Activated naive CD4-positive, alpha-beta T cell (primary cell): ENCODE data around the gene PPP2R2D.
"Not testable (repeated sequence)": the region's sequence is repeated elsewhere in the genome, so short reads cannot be mapped to it uniquely, and the experiment has no call there.

ENCODE experiments used
- DNase-seq, 4 experiments: peaks; one replicate each; lab custom pipeline; 2025; lab: John Stamatoyannopoulos, UW

PPP2R2D gene

DNA sequence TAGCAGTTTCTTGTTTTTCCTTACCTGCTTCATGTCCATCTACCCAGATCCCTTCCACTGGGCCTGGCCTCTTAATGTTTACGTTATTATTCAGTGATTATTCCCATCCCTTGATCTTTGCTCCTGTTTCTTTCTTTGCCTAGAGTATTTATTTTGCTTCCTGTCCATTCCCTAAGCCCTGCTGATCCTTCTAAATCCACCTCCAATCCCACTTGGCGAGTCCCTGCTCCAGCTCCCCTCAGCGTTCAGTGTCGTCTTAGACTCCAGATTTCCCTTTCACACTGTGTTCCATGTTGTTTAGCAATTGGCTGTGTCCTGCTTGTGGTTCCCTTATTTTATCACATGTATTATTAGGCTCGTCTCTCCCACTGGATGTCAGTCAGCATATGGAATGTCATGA lies 7.3 kb downstream of the PPP2R2D start:
- DNase-seq = no peak

DNA sequence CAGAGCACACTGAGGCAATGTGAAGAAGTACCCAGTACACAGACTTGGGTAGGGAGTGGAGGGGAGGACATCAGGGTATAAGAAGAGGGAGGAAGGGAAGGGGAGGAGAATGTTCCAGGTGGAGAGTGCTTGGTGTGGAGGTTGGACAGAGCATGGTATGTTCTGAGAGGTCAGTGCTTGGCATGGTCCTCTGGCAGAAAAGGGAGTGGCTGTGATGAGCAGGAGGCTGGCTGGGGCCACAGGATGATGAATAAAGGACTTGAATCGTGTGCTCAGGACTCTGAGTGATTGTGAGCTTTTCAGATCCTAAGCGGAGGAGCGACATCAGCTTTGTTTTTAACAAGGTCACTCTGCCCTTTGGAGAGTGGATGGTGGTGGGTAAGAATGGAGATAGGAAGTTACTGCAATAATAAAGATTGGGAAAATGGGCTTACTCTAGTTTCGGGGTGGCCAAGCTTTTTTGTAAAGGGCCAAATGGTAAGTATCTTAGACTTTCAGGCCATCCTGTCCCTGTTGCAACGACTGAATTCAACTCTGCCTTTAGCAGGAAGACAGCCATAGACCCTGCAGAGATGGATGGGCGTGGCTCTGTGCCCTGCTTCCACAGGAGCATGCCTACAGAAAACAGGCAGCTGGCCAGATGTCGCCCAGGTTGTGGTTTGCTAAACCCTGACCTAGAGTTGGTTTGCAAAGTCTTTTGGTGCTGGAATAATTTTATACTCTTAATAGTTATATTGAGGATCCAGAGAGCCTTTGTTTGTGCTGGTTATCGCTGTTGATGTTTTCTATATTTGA lies 8.4 kb downstream of the PPP2R2D start:
- no peak for DNase-seq

DNA sequence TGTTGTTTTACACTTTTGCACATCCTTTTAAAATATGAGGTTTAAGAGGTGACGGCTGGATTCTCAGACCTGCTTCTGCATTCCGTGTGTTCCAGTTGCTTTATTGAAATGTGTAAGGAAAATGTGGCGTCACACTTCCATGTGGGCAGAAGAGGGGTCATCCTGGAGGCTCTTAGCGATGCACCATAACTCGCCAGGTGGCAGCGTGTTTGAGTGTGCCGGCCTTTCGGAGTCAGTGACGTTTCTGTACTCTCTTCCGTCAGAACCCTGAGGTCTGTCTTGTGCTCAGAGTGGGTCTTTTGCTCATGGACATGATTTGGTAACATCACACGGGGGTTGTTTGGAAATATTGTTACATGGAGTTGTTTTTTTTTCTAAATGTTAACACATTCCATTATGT lies 9.1 kb downstream of the PPP2R2D start:
- no peak for DNase-seq

DNA sequence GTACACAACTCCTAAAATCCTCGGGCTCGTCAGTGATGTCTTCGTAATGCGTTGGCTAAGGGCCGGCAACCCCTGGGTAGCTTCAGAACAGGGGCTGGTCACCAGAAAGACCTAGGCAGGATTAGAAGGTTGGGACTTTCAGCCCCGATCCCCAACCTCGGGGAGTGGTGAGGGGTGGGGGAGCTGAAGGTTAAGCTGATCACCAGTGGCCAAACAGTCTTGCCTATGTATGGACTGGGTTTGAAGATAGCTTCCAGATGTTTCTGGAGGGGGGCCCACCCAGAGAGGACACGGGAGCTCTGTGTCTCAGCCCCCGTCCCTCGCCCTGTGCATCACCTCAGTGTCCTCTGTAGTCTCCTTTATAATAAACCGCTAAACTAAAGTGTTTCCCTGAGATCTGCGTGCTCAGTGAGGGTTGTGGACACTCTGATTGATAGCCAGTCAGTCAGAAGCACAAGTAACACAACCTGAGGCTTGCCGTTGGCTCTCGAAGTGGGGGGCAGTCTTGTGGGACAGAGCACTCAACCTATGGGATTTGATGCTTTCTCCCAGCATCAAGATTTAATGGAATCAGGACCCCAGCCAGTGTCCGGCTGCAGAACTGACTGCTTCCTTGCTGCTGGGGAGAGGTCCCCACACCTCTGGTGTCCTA lies 10.0 kb downstream of the PPP2R2D start:
- DNase-seq = no peak

DNA sequence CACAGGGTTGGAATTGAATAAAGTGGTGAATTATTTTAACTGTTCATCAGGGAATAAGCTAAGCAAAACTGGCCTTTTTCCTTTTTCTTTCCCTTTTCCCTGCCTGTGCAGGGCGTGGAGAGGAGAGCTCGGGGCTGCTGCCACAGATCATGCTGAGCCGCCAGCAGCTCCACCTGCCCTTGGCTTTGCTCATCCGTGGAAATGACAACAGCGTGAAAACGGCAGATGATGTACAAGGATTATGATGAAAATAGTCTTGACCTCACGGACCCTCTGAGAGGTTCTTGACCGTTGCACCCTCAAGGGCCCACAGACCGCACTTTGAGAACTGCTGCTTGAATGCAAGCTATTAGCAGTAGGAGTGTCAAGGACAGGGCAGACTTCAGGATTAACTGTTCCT lies 10.6 kb downstream of the PPP2R2D start:
- DNase-seq = no peak

DNA sequence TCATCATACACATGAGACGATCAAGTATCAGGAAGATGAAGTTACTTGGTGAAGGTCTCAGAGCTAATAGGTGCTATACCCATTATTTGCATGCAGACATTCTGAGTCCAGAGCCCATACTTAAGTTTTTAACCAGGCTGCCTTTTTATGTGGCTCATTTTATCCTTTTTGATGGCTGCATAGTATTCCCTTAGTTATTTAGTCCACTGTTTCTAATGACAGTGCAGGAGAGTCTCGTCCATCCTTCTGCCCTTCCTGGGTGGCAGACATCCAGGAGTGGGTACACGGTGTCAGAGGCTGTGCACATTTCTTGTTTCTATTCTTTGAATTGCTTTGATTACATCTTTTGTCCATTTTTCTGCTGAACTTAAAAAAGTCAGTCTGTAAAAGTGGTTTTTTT lies 11.8 kb downstream of the PPP2R2D start:
- no peak for DNase-seq

DNA sequence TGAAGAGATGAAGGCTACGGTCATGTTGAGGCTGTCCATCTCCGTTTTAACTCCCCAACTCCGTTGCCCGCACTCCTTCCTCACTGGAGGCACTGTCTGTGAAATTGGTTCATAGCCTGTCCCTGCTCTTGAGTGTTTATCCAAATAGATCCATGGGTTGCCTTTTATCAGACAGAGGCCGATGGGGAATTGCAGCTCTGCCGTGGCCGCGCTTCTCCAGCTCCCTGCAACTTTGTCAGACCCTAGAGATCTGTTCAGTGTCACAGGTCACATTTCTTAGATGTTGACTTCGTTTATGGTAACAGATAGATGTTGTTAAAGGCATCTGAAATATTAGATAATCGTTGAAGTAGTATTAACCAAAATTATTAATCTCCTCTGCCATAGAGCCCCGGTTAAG lies 14.7 kb downstream of the PPP2R2D start:
- no peak for DNase-seq

DNA sequence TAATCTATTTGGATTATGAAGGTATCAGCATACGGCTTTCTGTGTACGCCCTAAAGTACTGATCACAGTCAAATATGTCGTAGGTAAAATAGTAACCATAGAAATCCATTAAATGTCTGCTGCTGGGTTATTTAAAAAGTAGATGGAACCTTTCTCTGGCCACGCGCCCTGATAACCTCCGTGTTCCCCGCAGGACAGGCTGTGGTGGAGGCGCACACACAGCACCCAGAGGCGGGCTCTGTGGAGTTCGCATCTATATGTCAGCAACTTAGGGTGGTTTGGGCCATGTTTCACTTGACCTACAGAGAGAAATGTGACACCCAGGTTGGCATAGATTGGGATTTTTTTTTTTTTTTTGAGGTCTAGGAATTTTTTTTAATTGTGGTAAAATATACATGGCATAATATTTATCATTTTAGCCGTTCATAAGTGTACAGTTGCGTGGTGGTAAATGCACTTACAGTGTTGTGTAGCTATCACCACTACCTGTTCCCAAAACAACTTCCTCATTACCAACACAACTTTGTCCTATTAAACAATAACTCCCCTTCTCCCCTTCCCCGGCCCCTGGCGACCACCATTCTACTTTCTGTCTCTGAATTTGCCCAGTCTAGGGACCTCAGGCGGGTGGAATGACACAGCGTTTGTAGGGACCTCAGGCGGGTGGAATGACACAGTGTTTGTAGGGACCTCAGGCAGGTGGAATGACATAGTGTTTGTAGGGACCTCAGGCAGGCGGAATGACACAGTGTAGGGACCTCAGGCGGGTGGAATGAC lies 15.4 kb downstream of the PPP2R2D start:
- no peak for DNase-seq

DNA sequence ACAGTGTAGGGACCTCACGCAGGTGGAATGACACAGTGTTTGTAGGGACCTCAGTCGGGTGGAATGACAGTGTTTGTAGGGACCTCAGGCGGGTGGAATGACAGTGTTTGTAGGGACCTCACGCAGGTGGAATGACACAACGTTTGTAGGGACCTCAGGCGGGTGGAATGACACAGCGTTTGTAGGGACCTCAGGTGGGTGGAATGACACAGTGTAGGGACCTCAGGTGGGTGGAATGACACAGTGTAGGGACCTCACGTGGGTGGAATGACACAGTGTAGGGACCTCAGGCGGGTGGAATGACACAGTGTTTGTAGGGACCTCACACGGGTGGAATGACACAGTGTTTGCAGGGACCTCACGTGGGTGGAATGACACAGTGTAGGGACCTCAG lies 16.0 kb downstream of the PPP2R2D start:
- not testable (repeated sequence) for DNase-seq

DNA sequence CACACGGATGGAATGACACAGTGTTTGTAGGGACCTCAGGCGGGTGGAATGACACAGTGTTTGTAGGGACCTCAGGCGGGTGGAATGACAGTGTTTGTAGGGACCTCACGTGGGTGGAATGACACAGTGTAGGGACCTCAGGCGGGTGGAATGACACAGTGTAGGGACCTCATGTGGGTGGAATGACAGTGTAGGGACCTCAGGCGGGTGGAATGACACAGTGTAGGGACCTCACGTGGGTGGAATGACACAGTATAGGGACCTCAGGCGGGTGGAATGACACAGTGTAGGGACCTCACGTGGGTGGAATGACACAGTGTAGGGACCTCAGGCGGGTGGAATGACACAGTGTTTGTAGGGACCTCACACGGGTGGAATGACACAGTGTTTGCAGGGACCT lies 16.7 kb downstream of the PPP2R2D start:
- DNase-seq = not testable (repeated sequence)

DNA sequence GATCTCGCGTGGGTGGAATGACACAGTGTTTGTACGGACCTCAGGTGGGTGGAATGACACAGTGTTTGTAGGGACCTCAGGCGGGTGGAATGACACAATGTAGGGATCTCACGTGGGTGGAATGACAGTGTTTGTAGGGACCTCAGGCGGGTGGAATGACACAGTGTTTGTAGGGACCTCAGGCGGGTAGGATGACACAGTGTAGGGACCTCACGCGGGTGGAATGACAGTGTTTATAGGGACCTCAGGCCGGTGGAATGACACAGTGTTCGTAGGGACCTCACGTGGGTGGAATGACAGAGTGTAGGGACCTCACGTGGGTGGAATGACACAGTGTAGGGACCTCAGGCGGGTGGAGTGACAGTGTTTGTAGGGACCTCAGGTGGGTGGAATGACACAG lies 18.7 kb downstream of the PPP2R2D start:
- DNase-seq = not testable (repeated sequence)

DNA sequence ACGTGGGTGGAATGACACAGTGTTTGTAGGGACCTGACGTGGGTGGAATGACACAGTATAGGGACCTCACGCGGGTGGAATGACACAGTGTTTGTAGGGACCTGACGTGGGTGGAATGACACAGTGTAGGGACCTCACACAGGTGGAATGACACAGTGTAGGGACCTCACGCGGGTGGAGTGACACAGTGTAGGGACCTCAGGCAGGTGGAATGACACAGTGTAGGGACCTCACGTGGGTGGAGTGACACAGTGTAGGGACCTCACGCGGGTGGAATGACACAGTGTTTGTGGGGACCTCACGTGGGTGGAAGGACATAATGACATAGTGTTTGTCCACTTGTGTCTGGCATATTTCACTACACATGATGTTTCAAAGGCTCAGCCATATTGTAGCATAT lies 19.3 kb downstream of the PPP2R2D start:
- DNase-seq = no peak

DNA sequence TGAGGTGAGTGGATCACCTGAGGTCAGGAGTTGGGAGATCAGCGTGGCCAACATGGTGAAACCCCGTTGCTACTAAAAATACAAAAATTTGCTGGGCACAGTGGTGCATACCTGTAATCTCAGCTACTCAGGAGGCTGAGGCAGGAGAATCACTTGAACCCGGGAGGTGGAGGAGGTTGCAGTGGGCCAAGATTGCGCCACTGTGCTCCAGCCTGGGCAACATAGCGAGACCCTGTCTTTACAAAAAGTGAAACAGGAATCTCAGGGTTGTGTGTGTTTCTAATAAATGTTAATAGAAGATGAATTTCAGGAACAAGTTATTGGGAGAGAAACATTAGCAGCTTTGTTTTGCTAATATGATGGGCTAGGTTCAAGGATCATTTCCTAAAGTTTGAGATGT lies 19.9 kb downstream of the PPP2R2D start:
- DNase-seq = no peak

DNA sequence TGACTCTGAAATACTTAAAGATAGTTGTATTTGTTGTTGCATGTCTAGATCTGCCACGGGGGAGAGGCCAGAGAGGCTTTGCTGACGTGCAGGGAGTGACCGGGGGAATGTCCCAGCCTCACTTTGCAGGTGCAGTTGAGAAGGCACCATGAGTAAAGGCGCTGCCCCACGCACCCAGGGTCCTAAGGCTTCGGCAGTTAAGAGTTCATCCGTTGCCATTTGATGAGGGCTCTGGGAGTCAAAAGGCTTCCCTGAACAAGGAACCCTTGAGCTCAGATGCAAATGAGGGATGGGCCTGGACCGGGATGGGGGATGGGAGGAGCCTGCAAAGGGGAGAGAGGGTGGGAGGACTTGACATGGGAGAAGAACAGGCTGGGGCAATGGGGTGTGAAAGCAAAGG lies 20.4 kb downstream of the PPP2R2D start:
- DNase-seq = no peak

DNA sequence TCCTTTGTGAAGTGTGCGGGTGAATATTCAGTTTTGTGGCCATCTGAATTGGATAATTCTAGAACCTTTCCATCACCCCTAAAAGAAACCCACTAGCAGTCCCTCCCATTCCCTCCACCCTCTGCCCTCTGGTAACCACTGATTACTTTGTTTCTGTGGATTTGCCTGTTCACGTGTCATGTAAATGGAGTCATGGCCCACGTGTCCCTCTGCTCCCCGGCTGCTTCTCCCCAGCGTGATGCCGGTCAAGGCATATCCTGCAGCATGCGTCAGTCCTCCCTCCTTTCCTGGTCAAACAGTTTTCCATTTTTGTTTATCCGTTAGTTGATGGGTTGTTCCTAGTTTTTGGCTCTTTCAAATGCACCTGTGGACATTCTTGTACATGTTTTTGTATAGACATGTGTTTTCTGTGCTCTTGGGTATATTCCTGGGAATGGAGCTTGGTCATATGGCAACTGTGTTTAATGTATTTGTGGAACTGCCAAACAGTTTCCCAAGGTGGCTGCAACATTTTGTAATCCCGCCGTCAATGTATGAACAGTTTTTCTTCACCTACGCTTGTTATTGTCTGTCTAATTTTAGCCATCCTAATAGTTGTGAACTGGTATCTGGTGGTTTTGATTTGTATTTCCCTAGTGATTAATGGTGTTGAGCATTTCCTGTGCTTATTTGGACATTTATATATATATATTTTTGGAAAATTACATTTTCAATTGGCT lies 22.4 kb downstream of the PPP2R2D start:
- DNase-seq = no peak

DNA sequence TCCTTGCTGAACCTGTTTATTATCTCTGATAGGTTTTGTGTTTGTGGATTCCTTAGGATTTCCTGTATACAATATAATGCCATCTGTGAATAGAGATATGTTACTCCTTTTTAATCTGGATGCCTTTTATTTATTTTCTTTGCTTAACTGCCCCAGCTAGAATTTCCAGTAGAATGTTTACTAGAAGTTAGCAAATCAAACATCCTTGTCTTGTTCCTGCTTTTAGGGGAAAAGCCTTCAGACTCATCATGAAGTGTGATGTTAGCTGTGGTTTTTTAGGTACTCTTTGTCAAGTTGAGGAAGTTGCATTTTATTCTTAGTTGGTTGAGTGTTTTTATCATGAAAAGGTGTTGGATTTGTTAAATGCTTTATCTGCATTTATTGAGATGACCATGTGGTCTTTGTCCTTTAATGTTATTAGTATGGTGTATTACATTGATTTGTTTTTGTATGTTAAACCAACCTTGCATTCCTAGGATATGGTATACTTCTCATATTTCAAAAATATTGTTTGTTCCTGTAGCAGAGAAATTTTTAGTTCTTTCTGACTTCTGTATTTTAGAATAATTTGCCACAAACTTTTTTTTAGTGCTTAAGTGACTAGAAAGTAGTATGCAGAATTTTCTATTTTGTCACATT lies 24.3 kb downstream of the PPP2R2D start:
- no peak for DNase-seq

DNA sequence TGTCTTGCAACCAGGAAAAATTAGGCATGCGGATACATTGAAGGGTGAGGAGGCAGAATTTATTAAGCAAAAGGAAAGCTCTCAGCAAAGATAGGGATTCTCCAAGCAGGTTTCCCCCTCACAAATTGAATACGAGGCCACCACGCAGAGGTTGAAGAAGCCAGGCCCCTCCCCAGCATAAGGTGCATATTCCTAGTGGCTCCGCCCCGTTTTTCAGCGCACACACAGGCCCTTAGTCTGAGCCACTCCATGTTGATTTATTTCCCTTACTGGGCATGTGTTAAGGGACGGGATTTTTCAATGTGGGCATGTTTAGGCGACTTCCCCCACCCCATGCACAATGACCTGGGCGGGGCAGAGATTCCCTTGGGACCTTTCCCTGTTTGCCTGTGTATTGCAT lies 24.9 kb downstream of the PPP2R2D start:
- DNase-seq = no peak

DNA sequence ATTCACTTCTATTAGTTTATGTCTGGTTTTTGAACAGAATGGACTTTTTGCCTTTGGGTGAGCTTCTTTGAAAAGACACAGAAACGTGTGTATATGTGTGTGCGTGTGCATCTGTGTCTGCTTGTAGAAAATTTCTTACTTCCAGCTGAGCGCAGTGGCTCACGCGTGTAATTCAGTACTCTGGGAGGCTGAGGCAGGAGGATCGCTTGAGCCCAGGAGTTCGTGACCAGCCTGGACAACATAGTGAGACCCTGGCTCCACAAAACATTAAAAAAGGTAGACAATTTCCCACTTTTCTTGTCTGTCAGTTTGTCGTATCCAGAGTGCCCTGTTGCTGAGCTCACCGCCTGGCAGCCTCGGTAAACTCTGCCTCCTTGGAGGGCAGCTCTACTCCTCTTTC lies 25.4 kb downstream of the PPP2R2D start:
- DNase-seq = no peak

DNA sequence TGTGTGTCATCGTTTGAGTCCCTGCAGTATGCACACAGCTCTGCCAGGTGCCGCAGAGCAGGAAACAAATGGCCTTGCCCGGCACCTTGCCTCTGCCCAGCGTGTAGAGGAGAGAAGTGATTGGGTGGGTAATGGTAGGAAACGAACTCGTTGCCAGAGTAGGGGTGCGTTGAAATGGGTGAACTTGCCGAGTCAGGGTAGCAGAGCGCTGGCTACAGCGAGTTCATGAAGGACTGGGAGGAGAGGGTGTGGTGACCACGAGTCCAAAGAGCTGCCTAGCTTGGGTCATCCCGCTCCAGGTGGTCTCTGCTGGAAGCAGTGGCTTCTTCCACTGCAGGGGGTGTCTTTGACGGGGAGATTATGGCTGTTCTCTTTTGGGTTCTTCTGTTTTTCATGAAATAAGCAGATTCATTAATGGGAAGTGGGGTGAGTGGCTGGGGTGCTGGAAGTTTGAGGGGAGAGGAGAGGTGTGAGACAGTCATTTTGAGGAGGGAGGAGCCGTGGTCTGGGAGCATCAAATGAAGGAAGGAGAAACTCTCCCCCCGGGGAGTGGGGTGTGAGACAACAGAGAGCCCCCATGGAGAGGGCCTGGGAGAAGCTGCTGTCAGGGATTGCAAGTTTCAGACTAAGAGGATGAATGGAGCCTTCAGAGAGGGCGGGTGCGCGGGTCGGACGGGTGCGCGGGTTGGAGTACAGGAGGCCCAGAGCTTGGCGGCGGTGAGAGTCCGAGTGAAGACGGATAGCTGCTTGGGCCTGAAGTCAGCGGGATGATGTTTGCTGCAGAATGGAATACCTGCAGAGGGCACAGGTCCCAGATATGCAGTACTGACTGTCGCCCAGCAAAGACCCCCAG lies 26.2 kb downstream of the PPP2R2D start:
- DNase-seq = no peak

DNA sequence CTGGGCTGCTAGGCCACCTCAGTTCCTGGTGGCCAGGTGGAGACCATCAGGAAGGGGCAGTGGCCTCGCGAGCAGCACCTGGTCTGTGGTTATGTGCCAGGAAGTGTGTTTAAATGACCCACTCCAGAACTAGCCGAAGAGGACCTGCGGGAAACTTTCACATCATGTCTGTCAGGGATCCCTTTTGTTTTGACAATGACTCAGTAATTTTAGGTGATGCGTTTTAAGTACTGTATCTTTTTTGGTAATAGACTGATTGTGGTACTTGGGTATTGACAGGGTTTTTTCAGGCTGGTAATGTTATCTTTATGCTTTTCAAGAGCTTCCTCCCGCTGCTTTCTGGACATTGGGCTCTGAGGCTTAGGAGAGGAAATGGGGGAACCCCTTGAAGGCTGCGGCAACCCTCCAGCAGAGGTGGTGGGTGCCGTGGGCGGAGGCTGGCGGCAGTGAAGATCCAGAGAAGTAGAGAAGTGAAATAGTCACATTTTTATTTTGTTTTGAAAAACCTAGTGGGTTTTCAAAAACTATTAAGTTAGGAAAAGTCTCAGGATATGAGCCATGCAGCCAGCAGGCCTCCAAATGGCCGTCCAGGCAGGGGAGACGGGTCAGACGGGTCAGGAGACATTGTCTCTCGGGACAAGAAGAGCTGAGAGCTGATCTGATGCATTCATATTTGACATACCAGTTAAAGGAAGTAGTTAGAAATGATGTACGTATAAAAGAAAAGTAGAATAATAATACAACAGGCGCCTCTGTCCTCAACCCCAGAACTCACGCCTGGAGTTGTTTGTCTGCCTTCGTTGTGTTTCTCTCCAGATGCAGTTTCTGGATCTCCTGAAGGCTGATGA lies 27.7 kb downstream of the PPP2R2D start:
- DNase-seq = no peak
